Gastrocnemius medialis (tissue), 4 donors: ENCODE results near the gene PGAP2.
A peak's percentile ranks its signal among the peaks of the same experiment; 100 is the strongest.

Source experiments
- CTCF ChIP-seq, 5 experiments: fragments of 450-650 bp in 3 of 5; fragments of 200-600 bp in 2 of 5; sonication (generic) in 2 of 5; IDR thresholded peaks in 4 of 5; conservative IDR thresholded peaks in 1 of 5; 1 replicate in 4 of 5; 2 replicates in 1 of 5; pipeline ENCODE4 v1.5.1; 2016 to 2019; ENCODE audit warnings: antibody characterized with exemption in 5 of 5, mild to moderate bottlenecking in 3 of 5, moderate library complexity in 3 of 5
- POLR2A ChIP-seq, 2 donors: fragments of 450-650 bp; IDR thresholded peaks; one replicate each; pipeline ENCODE4 v1.6.1; 2017; ENCODE audit warnings: antibody characterized with exemption in 2 of 2, mild to moderate bottlenecking in 2 of 2, moderate library complexity in 2 of 2

- TF ChIP-seq CTCF (IDR thresholded peaks at IDR 0.05 in 4 of 5, conservative IDR thresholded peaks at IDR 0.05 in 1 of 5), result peak; percentile 97 to 99 (median 99)
- TF ChIP-seq POLR2A (IDR thresholded peaks at IDR 0.05), result peak; percentile 91 to 95
Measured at GRCh38 chr11:3854977-3855807, 46.8 kb downstream of the PGAP2 start, which contains the start of gene STIM1.
